HL-60 (cell line): ENCODE results near the gene PPP1R12B.
"Not testable (repeated sequence)": the region's sequence is repeated elsewhere in the genome, so short reads cannot be mapped to it uniquely, and the experiment has no call there.

Source experiments
- CTCF ChIP-seq: IDR thresholded peaks from one replicate; pipeline ENCODE4 v1.5.1; 2011; ENCODE audit warnings: low read length, control low read depth, inconsistent platforms; ENCODE audit not compliant: insufficient read depth
- GABPA ChIP-seq: IDR thresholded peaks from 2 replicates; pipeline ENCODE4 v1.6.1; 2012; ENCODE audit warnings: low read depth
- POLR2AphosphoS5 ChIP-seq: IDR thresholded peaks from 2 replicates; pipeline ENCODE4 v1.6.1; 2012; ENCODE audit warnings: low read depth
- REST ChIP-seq: IDR thresholded peaks from 2 replicates; pipeline ENCODE4 v1.6.1; 2012; ENCODE audit warnings: low read depth; ENCODE audit not compliant: insufficient replicate concordance
- SPI1 ChIP-seq: IDR thresholded peaks from 2 replicates; pipeline ENCODE4 v1.6.1; 2012; ENCODE audit warnings: low read depth, mild to moderate bottlenecking, borderline replicate concordance

GRCh38 chr1:202636171-202636570 is 287.7 kb downstream of the PPP1R12B start:
- not testable (repeated sequence) for TF ChIP-seq CTCF, GABPA, POLR2AphosphoS5, REST, SPI1
